HepG2 (cell line): ENCODE results near the gene PTPRD. TPM values are rescaled to one million over a fixed set of nuclear protein-coding genes. Genes with fewer than 3 reads are reported as not detected.

Experiments
- ATAC-seq: fragments of 200-7000 bp; cut with Tn5 transposase; 3 replicates; pipeline ENCODE4 v1.9.1; 2020; ENCODE audit warnings: mild to moderate bottlenecking, moderate library complexity
- BruUV-seq: library from RNA; stranded (reverse); fragments of 400-500 nt; replicated peaks from 2 replicates; lab custom pipeline; 2021; lab: Mats Ljungman, UMichigan
- CTCF ChIA-PET: fragments of 300-600 bp; formaldehyde crosslinking; extraction: SDS; loops from one replicate; lab custom pipeline; 2021; ENCODE audit warnings: low total read pairs, inconsistent platforms, low intra/inter-chr PET ratio; lab: Yijun Ruan, JAX
- POLR2A ChIA-PET: fragments of 350-600 bp; sonication (Branson Sonifier 250); formaldehyde crosslinking; loops from one replicate; lab custom pipeline; 2020; ENCODE audit warnings: antibody characterized with exemption, inconsistent platforms; lab: Yijun Ruan, JAX
- DNase-seq: peaks from one replicate; pipeline ENCODE4 v3.0.0-alpha.2; 2015; ENCODE audit warnings: low spot score
- FAIRE-seq: peaks from 3 replicates; lab custom pipeline; 2011; peaks lifted over from hg19 to GRCh38; lab: Jason Lieb, UNC
- H2AFZ ChIP-seq: one replicate; pipeline ENCODE4 v1.6.1; 2011; ENCODE audit warnings: low read length, inconsistent platforms
- H3K27ac ChIP-seq: fragments of 300-600 bp; 3 replicates; pipeline ENCODE4 v1.8.0; 2011; ENCODE audit warnings: mixed run types, mild to moderate bottlenecking, mixed read lengths, low read length, inconsistent platforms; ENCODE audit not compliant: insufficient read depth; ENCODE audit errors: extremely low read length
- H3K27me3 ChIP-seq, 2 experiments: fragments of 200-600 bp in 1 of 2; 2 replicates in 1 of 2; 3 replicates in 1 of 2; pipeline versions ENCODE4 v1.6.0 to v1.8.0; 2011; ENCODE audit warnings: low read length in 2 of 2, mild to moderate bottlenecking in 2 of 2, moderate library complexity in 2 of 2, inconsistent platforms in 1 of 2; ENCODE audit not compliant: insufficient read depth in 2 of 2, control insufficient read depth in 1 of 2
- H3K36me3 ChIP-seq, 2 experiments: fragments of 200-600 bp in 1 of 2; replicated peaks in 1 of 2; 2 replicates in 1 of 2; 3 replicates in 1 of 2; pipeline versions ENCODE4 v1.5.1 to v1.8.0; 2011; ENCODE audit warnings: low read length in 2 of 2, inconsistent platforms in 1 of 2; ENCODE audit not compliant: insufficient read depth in 2 of 2, control insufficient read depth in 1 of 2
- H3K4me1 ChIP-seq: 2 replicates; pipeline ENCODE4 v1.5.1; 2012; ENCODE audit warnings: low read length, inconsistent platforms; ENCODE audit not compliant: insufficient read depth
- H3K4me2 ChIP-seq: 2 replicates; pipeline ENCODE4 v1.6.0; 2011; ENCODE audit warnings: low read depth, low read length, inconsistent platforms
- H3K4me3 ChIP-seq, 3 experiments: fragments of 200-600 bp in 1 of 3; sonication (generic), shearing (Covaris generic) in 1 of 3; replicated peaks in 1 of 3; 2 replicates each; pipeline ENCODE4 v1.5.1; 2011 to 2016; ENCODE audit warnings: low read length in 3 of 3, inconsistent platforms in 2 of 3, low read depth in 2 of 3, mild to moderate bottlenecking in 2 of 3, control low read depth in 1 of 3, mixed read lengths in 1 of 3; ENCODE audit not compliant: insufficient read depth in 1 of 3
- H3K79me2 ChIP-seq: one replicate; pipeline ENCODE4 v1.6.1; 2011; ENCODE audit warnings: low read length, inconsistent platforms; ENCODE audit not compliant: insufficient read depth
- H3K9ac ChIP-seq: 2 replicates; pipeline ENCODE4 v1.6.0; 2011; ENCODE audit warnings: mild to moderate bottlenecking, low read depth, low read length, inconsistent platforms; ENCODE audit not compliant: insufficient read depth
- H3K9me3 ChIP-seq: 2 replicates; pipeline ENCODE4 v1.5.1; 2012; ENCODE audit warnings: mild to moderate bottlenecking, low read length
- H4K20me1 ChIP-seq: 2 replicates; pipeline ENCODE4 v1.6.0; 2011; ENCODE audit warnings: inconsistent platforms, mild to moderate bottlenecking, low read length, moderate library complexity; ENCODE audit not compliant: insufficient read depth
- ATF2 ChIP-seq: sonication (generic); formaldehyde crosslinking; IDR thresholded peaks from 2 replicates; pipeline ENCODE4 v1.4.0; 2020; ENCODE audit warnings: missing genetic modification reagents
- BCLAF1 ChIP-seq: fragments of 450-650 bp; IDR thresholded peaks from 2 replicates; pipeline ENCODE4 v1.6.1; 2017; ENCODE audit warnings: mild to moderate bottlenecking
- ISL2 ChIP-seq: sonication (generic); formaldehyde crosslinking; IDR thresholded peaks from 2 replicates; pipeline ENCODE4 v1.5.0; 2020; ENCODE audit warnings: missing genetic modification reagents
- KLF16 ChIP-seq, 2 experiments: sonication (generic) in 1 of 2; formaldehyde crosslinking in 1 of 2; IDR thresholded peaks; 2 replicates each; pipeline versions ENCODE4 v1.6.1 to v1.8.0; 2016 to 2023; ENCODE audit warnings: missing genetic modification reagents in 2 of 2, missing compliant biosample characterization in 1 of 2
- NR2F6 ChIP-seq, 2 experiments: IDR thresholded peaks; 2 replicates each; pipeline ENCODE4 v1.6.1; 2016; ENCODE audit warnings: antibody characterized with exemption in 1 of 2, mild to moderate bottlenecking in 1 of 2
- PATZ1 ChIP-seq: sonication (generic); formaldehyde crosslinking; IDR thresholded peaks from 2 replicates; pipeline ENCODE4 v1.4.0; 2020; ENCODE audit warnings: missing genetic modification reagents
- SRSF4 ChIP-seq: fragments of 200-400 bp; formaldehyde crosslinking; IDR thresholded peaks from one replicate; pipeline ENCODE4 v1.6.1; 2018; ENCODE audit warnings: mild to moderate bottlenecking, low read depth, low read length, moderate library complexity; ENCODE audit not compliant: poor library complexity, severe bottlenecking
- STAG1 ChIP-seq: sonication (generic); formaldehyde crosslinking; IDR thresholded peaks from 2 replicates; pipeline ENCODE4 v1.4.0; 2020; ENCODE audit warnings: missing genetic modification reagents
- ZNF337 ChIP-seq: sonication (generic); formaldehyde crosslinking; IDR thresholded peaks from 2 replicates; pipeline ENCODE4 v1.5.1; 2020; ENCODE audit warnings: missing genetic modification reagents, low read depth, mild to moderate bottlenecking, borderline replicate concordance
- WGBS: methylation state at CpG from one replicate; pipeline ENCODE4 v1.1.6; 2017; ENCODE audit warnings: low lambda C conversion rate; 5-methylcytosine and 5-hydroxymethylcytosine counted together
- in situ Hi-C: cut with HindIII; loops from 2 replicates; pipeline ENCODE4 v1.10.0; 2017; ENCODE audit warnings: low pct_unique_long_range_greater_than_20kb; ENCODE audit not compliant: extremely low pct_ligation_motif_present
- intact Hi-C: fragments of 100-400 bp; cut with micrococcal nuclease; formaldehyde crosslinking; loops from one replicate; pipeline ENCODE4 v1.10.0; 2022; ENCODE audit not compliant: unreplicated experiment
- polyA plus RNA-seq, 8 experiments: library from polyadenylated mRNA; depleted of rRNA in 3 of 8; stranded (reverse) in 7 of 8; unstranded in 1 of 8; fragments of >200 nt; fragmentation: Illumina TruSeq in 4 of 8; extraction: Trizol in 4 of 8; gene quantifications; 2 replicates each; pipeline versions ENCODE4 v1.2.1 to v1.2.3, GENCODE V29; 2011 to 2016; ENCODE audit warnings: low read depth in 4 of 8, missing spikeins in 1 of 8, mixed read lengths in 1 of 8; ENCODE audit not compliant: insufficient read depth in 1 of 8
- total RNA-seq, 5 experiments: library from RNA; depleted of rRNA; stranded (reverse); fragments of >200 nt; fragmentation: Illumina TruSeq; extraction: Trizol; gene quantifications; 2 replicates each; pipeline ENCODE4 v1.2.3, GENCODE V29; 2016; ENCODE audit warnings: low read depth in 1 of 5
- TF ChIP-seq, protein P1 (sequence below): sonication (generic); formaldehyde crosslinking; IDR thresholded peaks from 2 replicates; pipeline ENCODE4 v1.8.1; 2022; ENCODE audit warnings: low read depth, mild to moderate bottlenecking, missing genetic modification reagents
- TF ChIP-seq, protein P2 (sequence below): sonication (generic); formaldehyde crosslinking; IDR thresholded peaks from 2 replicates; pipeline ENCODE4 v1.8.0; 2022; ENCODE audit warnings: mild to moderate bottlenecking, missing genetic modification reagents, moderate library complexity

PTPRD gene
- total and polyA plus RNA-seq, 2 of the 13 experiments (the other 11 are each of a cell fraction or from before 2014, with no cell fraction given), result 0.05 TPM; not detected in 1

DNA sequence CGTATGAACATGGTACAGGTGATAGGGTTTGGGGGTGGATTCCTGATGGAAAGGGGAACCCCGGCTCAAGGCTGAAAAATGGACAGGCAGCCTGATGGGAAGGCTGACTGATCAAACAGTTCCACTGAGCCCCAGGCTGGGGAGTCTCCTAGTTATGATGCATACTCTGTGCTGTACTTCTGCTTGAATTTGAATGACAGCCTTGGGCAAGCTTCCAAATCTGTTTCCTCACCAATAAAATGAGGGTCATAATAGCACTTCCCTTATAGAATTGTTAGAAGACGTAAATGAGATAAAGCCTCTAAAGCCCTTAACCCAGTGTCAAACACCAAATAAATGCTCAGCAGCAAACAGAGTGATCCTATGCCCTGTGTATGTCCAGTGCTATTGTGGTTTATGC is 2334.8 kb downstream of the PTPRD start:
- no TSS peak for BruUV-seq
- Histone ChIP-seq H3K79me2 (no peaks in the 10 kb centered on the region), H2AFZ (no peak overlapping the region), H3K4me3 (no peak overlapping the region), H3K4me1 (no peaks in the 10 kb centered on the region), H3K9ac (no peak overlapping the region), H3K36me3 (no peaks in the 10 kb centered on the region), H3K27me3 (no peaks in the 10 kb centered on the region), H4K20me1 (no peaks in the 10 kb centered on the region), H3K27ac (no peak overlapping the region), H3K9me3 (peaks cover 84% of the 10 kb centered on the region), H3K4me2 (no peak overlapping the region)
- intact Hi-C loops, result no loop called here
- DNase-seq (no peak), ATAC-seq (no peak), FAIRE-seq (no peak)
- in situ Hi-C loops, result no loop called here
- ChIA-PET POLR2A (no interaction called here), CTCF (no interaction called here)
- 24% methylated on average over 3 of the region's 3 CpGs for WGBS
- TF ChIP-seq, protein P1, sequence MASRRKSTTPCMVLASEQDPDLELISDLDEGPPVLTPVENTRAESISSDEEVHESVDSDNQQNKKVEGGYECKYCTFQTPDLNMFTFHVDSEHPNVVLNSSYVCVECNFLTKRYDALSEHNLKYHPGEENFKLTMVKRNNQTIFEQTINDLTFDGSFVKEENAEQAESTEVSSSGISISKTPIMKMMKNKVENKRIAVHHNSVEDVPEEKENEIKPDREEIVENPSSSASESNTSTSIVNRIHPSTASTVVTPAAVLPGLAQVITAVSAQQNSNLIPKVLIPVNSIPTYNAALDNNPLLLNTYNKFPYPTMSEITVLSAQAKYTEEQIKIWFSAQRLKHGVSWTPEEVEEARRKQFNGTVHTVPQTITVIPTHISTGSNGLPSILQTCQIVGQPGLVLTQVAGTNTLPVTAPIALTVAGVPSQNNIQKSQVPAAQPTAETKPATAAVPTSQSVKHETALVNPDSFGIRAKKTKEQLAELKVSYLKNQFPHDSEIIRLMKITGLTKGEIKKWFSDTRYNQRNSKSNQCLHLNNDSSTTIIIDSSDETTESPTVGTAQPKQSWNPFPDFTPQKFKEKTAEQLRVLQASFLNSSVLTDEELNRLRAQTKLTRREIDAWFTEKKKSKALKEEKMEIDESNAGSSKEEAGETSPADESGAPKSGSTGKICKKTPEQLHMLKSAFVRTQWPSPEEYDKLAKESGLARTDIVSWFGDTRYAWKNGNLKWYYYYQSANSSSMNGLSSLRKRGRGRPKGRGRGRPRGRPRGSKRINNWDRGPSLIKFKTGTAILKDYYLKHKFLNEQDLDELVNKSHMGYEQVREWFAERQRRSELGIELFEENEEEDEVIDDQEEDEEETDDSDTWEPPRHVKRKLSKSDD (CRISPR knock-in tag), result no peak
- TF ChIP-seq ATF2 (CRISPR knock-in tag) (no peak), STAG1 (no peak), PATZ1 (CRISPR knock-in tag) (no peak), BCLAF1 (no peak), ZNF337 (CRISPR knock-in tag) (no peak), KLF16 (CRISPR knock-in tag; IDR thresholded peaks at IDR 0.05) (no peak), SRSF4 (no peak), ISL2 (no peak), NR2F6 (IDR thresholded peaks at IDR 0.05) (no peak), NR2F6 (CRISPR knock-in tag; IDR thresholded peaks at IDR 0.05) (no peak)
- TF ChIP-seq, protein P2, sequence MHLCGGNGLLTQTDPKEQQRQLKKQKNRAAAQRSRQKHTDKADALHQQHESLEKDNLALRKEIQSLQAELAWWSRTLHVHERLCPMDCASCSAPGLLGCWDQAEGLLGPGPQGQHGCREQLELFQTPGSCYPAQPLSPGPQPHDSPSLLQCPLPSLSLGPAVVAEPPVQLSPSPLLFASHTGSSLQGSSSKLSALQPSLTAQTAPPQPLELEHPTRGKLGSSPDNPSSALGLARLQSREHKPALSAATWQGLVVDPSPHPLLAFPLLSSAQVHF (CRISPR knock-in tag), result no peak
